HG03196 (cell line): ENCODE data around the gene TRAM2.
A peak's percentile ranks its signal among the peaks of the same experiment; 100 is the strongest.

Experiments used
- ATAC-seq: cut with Tn5 transposase; IDR thresholded peaks from one replicate; pipeline ENCODE4 v1.9.1; 2021; ENCODE audit not compliant: unreplicated experiment

Gene TRAM2

GRCh38 chr6:52512199-52512598 is 64.7 kb downstream of the TRAM2 start:
- ATAC-seq, result no peak

DNA sequence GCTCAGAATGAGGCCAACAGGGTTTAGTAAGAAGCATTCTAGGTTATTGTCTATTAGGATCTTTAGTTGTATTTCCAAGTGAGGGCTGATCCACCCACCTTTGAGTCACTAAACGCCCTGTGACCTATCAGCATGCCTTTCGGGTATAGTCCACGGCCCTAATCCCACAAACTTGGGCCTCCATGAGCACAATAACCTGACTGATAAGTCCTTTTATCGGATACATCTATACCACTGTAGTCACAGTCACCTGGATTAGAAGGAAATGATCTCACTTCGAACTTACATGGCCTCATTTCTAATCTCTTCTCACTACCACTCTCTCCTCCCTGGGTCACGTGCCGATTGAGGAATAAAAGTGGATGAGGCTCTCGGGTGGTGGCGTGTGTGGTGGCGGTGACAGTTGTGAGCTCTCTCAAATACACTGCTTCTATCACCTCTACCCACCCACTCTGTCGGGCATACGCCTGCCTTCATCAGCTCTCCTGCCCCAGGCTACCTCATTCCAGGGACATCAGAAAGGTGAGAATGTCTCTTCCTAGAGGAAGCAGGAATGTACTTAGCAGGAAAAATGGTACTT is 65.2 kb downstream of the TRAM2 start:
- ATAC-seq, result no peak

- no peak for ATAC-seq
Observed at GRCh38 chr6:52511163-52511562, 65.7 kb downstream of the TRAM2 start.

DNA sequence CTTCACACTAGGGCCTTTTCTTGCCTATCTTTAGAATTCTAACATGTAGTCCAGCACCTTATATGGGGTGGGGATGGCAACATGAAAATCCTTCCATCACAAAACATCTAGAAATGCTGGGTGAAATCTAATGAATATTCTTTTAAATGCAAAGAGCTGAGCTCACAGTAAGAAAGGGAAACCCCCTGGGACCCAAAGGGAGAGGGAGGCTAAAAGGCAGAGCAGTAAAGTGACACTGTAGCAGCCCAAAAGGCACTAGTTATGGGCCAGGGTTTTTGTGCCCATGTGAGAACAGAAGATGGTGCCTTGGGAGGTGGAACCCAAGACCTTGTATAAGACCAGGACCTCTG is 66.7 kb downstream of the TRAM2 start:
- ATAC-seq, result no peak

DNA sequence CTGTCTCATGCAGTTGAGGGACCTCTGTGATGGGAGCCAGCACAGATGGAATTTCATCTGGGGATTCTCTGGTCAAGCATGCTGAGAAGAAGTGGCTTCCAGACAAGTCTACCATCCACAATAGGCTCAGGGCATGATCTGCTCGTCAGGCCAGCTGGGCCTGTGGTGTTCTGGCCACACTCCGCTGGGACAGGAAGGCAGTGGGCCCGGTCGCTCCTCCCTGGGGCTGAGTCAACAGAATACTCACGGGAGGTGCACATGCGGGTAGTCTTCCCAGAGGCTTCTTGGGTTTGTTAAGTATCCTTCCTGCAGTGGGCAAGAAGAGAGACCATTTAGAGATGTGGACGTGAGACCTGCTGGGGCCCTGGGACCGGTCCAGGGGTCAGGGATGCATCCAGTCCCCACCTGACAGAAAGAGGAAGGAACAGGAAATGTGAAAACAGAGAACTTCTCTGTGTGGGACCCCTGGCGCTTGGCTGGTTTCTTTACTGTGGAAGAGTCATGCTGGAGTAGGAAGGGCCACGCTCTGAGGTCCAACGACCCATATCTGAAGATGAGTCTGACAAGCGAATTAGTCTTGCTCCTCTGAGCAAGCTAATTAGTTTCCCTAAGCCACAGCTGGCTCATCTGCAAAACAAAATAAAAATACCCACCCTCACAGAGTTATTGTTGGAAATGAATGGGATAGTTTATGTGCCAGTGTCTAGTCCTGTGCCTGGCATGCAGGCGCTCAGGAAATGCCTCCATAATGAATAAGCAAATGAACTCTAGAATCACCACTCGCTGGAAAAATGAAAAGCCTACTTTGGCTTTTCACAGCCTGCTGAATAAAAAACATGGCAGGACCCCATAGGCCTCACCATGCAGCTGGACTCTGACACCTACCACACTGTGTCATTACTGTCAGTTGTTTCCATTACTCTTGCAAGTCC is 67.3 kb downstream of the TRAM2 start:
- no peak for ATAC-seq

DNA sequence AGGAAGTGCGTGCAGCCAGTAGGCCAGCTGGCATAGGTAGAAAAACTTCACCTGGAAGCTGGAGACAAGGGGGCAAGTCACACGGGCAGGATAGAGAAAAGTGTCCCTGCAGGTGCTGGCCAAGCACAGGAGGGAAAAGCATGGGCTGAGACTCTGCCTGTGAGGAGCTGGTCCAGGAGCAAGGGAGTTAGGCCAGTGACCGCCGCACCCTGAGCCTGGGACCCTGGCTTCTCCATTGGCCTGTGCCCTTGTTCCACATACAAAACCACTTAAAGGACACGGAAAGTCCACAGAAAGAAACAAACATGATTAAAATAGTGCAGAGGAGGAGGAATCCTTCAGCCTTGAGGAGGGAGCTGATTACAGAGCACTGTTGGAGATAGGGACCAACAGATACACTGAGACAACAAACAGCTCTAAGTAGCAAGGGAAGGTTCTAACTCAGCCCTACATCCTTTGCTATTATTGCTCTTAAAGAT is 68.6 kb downstream of the TRAM2 start:
- no peak for ATAC-seq

DNA sequence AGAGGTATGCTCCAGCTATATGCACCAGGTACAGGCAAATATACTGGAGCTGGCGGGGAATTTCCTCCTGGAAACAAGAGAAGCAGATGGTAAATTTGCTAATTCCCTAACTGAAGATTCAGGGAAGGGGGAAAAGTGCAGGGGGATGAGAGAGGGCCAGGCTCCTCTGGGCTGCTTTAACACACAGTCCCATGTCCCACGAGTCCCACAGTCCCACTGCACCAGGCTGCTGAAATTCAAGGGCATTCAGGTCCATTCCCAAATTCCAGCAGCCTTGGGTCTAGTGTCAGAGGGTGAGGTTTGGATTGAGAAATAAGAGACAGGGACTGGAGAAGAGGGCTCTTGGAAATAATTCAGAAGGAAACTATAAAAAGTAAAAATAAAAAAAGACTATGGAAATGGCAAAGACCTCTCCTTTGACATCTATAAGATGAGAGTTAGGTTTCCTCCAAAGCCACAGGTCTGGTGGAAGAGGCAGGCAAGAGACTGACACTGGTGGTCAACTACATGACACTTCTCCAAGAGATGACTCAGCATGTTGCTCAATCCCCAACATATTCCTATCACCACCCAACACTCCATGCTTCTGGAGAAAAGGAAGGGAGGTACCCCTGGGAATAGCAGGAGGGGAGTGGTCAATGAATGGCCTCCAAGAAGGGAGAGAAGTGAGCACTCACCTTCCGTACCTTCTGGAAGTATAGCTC is 69.2 kb downstream of the TRAM2 start:
- no peak for ATAC-seq

DNA sequence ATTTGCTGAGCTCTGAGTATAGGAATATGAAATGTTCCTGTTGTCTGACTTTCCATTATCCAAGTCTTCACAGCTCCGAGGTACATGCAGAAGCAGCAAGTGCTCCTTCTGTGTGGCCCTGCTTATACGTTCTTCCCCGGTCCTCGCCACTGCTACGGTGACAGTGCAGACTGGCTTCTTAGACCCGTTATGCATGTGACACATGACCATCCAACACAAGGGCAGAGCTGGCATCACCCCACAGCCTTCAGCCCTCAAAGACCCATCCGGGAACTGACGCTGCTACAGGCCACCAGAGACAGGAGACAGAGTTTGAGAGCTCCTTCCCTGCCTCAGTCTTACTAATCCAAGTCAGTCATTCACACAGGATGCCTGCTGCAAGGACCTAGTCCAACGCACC is 70.4 kb downstream of the TRAM2 start:
- ATAC-seq, result no peak

GRCh38 chr6:52505726-52506409 is 71.0 kb downstream of the TRAM2 start:
- no peak for ATAC-seq

DNA sequence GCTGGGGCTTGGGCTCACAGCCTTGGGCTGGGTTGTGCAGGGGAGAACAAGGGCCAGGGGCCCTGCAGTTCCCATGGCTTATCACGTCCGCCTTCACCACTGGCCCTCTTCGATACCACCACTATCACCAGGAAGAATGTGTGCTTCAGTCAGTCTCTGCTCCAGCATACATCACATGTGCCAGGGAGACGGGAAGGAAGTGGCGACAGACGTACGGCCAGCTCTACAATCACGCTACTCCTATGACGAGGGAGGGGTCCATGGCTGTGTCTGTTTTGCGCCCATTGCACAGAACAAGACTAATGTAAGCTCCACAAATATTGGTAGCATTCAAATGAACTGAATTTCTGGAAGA is 72.1 kb downstream of the TRAM2 start:
- no peak for ATAC-seq

DNA sequence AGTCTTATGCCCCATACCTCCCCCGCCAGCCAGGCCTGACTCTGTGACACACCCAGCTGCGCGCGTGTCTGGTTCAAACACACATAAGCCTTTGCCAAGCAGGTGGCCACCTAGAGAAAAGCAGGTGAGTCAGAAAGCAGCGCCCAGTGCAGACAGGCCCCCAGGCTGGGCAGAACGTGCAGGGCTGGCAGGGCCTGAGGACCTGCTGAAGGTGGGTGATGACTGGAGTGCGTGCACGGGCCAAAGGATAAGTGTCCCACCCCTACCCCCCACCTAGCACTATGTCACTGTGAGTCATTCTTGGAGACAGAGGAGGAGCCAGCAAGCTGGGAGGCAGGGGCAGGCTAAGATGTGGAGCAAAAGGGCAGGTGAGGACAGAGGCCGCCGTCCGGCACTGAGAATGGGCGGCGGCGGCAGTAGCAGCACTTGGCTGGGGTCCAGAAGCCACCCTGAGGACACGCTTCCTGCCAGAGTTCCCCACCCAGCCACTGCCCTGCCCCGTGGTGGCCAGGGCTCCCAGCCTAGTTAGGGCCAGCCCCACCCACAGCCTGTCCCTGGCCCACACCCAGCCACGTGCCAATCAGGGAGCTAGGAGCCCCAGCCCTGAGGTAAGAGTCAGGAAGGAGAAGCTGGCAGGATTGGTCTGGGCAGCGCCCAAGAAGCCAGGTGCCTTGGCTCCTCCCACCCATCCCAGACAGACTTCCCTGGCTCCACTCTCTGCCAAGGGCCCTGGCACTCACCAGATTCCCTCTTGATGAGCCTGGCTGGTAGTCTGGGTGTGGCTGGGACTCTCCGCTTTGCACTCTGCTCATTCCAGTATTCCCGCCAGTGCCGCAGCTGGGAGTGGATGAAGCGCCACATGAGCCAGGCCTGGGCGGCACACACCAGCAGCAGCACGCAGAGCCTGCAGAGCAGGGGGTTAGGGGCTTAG is 72.7 kb downstream of the TRAM2 start:
- no peak for ATAC-seq

DNA sequence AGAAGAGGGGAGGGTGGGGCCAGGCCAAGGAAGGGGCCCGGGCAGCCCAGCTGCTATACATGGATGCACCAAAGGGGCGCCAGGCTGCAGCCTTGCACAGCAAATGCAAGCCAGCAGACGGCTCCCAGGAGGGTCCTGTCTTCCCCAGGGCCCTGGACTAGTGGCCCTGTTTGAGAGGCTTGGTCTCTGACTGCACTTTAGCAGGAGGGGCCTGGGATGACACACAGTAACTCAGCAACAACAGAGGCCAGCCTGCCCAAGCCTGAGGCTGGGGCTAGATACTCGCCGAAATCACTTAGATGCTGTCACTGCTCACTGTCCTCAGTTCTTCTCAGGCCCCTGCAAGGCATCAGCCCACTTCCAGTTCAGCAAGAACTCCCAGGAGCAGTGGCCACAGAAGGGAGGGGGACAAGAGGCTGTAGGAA is 73.5 kb downstream of the TRAM2 start:
- no peak for ATAC-seq

- ATAC-seq, result no peak
Observed at GRCh38 chr6:52502306-52503029, 74.4 kb downstream of the TRAM2 start.

GRCh38 chr6:52500238-52501129 is 76.4 kb downstream of the TRAM2 start:
- ATAC-seq, result no peak

GRCh38 chr6:52499681-52500236 is 77.1 kb downstream of the TRAM2 start:
- ATAC-seq, result no peak

- no peak for ATAC-seq
Observed at GRCh38 chr6:52499026-52499425, 77.8 kb downstream of the TRAM2 start.

DNA sequence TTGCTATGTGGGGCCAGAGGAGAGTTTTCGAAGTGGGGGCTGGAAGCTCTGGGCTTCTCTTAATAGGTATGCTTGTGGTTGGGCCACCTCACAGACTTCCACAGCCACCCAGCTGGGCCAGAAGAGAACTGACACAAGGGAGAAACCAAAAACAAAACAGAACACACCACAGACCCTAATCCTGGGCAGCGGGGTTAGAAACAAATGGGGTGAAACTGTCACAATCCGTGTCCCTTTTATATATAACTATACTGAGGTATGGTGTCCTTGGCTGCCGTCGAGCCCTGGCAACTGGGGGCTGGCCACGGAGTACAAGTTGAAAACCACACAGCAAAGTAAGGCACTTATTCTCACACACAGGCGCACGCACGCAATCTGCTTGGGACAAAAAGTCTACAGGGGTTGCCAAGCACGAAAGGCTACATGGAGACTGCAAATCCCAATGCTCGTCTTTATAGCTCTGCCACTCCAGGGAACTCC is 78.3 kb downstream of the TRAM2 start:
- peak; percentile 44 for ATAC-seq
